K562 (cell line): ENCODE data around the gene PLXNA2. TPM values are rescaled to one million over a fixed set of nuclear protein-coding genes. Genes with fewer than 3 reads are reported as not detected.

Experiments used
- ARID2 ChIP-seq: fragments of 450-650 bp; IDR thresholded peaks from 2 replicates; pipeline ENCODE4 v1.6.1; 2017; ENCODE audit warnings: antibody characterized with exemption, mild to moderate bottlenecking
- ELF1 ChIP-seq: fragments of 200-800 bp; sonication (Bioruptor generic); IDR thresholded peaks from 2 replicates; pipeline ENCODE4 v1.6.1; 2016; ENCODE audit warnings: missing genetic modification characterization, missing compliant biosample characterization
- HMG20A ChIP-seq: fragments of 450-650 bp; formaldehyde crosslinking; conservative IDR thresholded peaks from 2 replicates; pipeline ENCODE4 v1.4.0; 2020; ENCODE audit warnings: mild to moderate bottlenecking, mixed read lengths
- HSF4 ChIP-seq: fragments of 250-450 bp; sonication (Bioruptor Pico); IDR thresholded peaks from 2 replicates; pipeline ENCODE4 v2.1.2; 2022; ENCODE audit warnings: mild to moderate bottlenecking, moderate library complexity, borderline replicate concordance
- KLF6 ChIP-seq: fragments of 250-450 bp; sonication (Bioruptor Pico); IDR thresholded peaks from 2 replicates; pipeline ENCODE4 v1.4.0; 2020; ENCODE audit warnings: mild to moderate bottlenecking, moderate library complexity, borderline replicate concordance
- MEF2A ChIP-seq: IDR thresholded peaks from 2 replicates; pipeline ENCODE4 v1.6.1; 2011; ENCODE audit warnings: low read depth, mild to moderate bottlenecking, low read length, moderate library complexity; ENCODE audit not compliant: control insufficient read depth
- NFIC ChIP-seq: fragments of 450-650 bp; IDR thresholded peaks from 2 replicates; pipeline ENCODE4 v1.6.1; 2017; ENCODE audit warnings: mild to moderate bottlenecking, inconsistent platforms
- NR2C1 ChIP-seq, 2 experiments: fragments of 450-650 bp; IDR thresholded peaks; 2 replicates each; pipeline ENCODE4 v1.6.1; 2017; ENCODE audit warnings: mild to moderate bottlenecking in 2 of 2, antibody characterized with exemption in 1 of 2, inconsistent platforms in 1 of 2, missing compliant biosample characterization in 1 of 2, missing genetic modification characterization in 1 of 2
- PHF8 ChIP-seq: fragments of 200-600 bp; sonication (generic); IDR thresholded peaks from 2 replicates; pipeline ENCODE4 v1.6.1; 2012; ENCODE audit warnings: mixed run types, mild to moderate bottlenecking, inconsistent platforms, low read length, moderate library complexity, borderline replicate concordance
- RAD21 ChIP-seq, 2 experiments: fragments of 250-450 bp in 1 of 2; fragments of 450-650 bp in 1 of 2; sonication (Bioruptor Pico) in 1 of 2; formaldehyde crosslinking in 1 of 2; IDR thresholded peaks in 1 of 2; conservative IDR thresholded peaks in 1 of 2; 2 replicates each; pipeline versions ENCODE4 v1.4.0 to v1.8.0; 2020 to 2022; ENCODE audit warnings: mild to moderate bottlenecking in 2 of 2, moderate library complexity in 1 of 2
- RBM34 ChIP-seq: fragments of 200-400 bp; formaldehyde crosslinking; IDR thresholded peaks from 2 replicates; pipeline ENCODE4 v1.6.1; 2018; ENCODE audit warnings: low read length, borderline replicate concordance; ENCODE audit not compliant: insufficient read depth
- SMAD4 ChIP-seq: fragments of 250-450 bp; sonication (Bioruptor Pico); conservative IDR thresholded peaks from 2 replicates; pipeline ENCODE4 v1.8.0; 2021; ENCODE audit warnings: inconsistent platforms, mild to moderate bottlenecking, moderate library complexity
- TARDBP ChIP-seq: fragments of 450-650 bp; IDR thresholded peaks from 2 replicates; pipeline ENCODE4 v1.6.1; 2016
- YY1 ChIP-seq, 3 experiments: IDR thresholded peaks; 2 replicates each; pipeline ENCODE4 v1.6.1; 2011; ENCODE audit warnings: low read length in 2 of 3, mild to moderate bottlenecking in 2 of 3, moderate library complexity in 2 of 3, borderline replicate concordance in 1 of 3, control low read depth in 1 of 3, low read depth in 1 of 3; ENCODE audit not compliant: insufficient read depth in 3 of 3, insufficient replicate concordance in 2 of 3, control insufficient read depth in 1 of 3, insufficient read length in 1 of 3; ENCODE audit errors: extremely low read depth in 1 of 3
- ZEB2 ChIP-seq: fragments of 450-650 bp; IDR thresholded peaks from 2 replicates; pipeline ENCODE4 v1.6.1; 2016
- polyA plus RNA-seq, 8 experiments: library from polyadenylated mRNA; depleted of rRNA in 4 of 8; stranded (reverse) in 5 of 8; unstranded in 3 of 8; fragments of >200 nt; fragmentation: Nextera tagmentation in 2 of 8; fragmentation: Illumina TruSeq in 1 of 8; extraction: Ambion mirVana in 2 of 8; extraction: Trizol in 1 of 8; gene quantifications; 2 replicates each; pipeline versions ENCODE4 v1.2.1 to v1.2.3, GENCODE V29; 2011 to 2014; ENCODE audit warnings: inconsistent platforms in 1 of 8, missing spikeins in 1 of 8
- total RNA-seq, 7 experiments: library from RNA; depleted of rRNA in 6 of 7; stranded (reverse); fragments of >200 nt in 6 of 7; fragmentation: Illumina TruSeq in 2 of 7; extraction: Trizol in 2 of 7; gene quantifications; 2 replicates each; pipeline versions ENCODE4 v1.2.1 to v1.2.3, GENCODE V29; 2011 to 2021; ENCODE audit warnings: low replicate concordance in 1 of 7
- TF ChIP-seq, protein P1 (sequence below), 3 experiments: IDR thresholded peaks in 2 of 3; conservative IDR thresholded peaks in 1 of 3; 2 replicates each; pipeline ENCODE4 v1.5.1; 2011 to 2012; ENCODE audit warnings: low read length in 3 of 3, mild to moderate bottlenecking in 3 of 3, control low read depth in 2 of 3, improper control_type of control experiment in 1 of 3, inconsistent platforms in 1 of 3, low read depth in 1 of 3, mixed read lengths in 1 of 3, moderate library complexity in 1 of 3; ENCODE audit not compliant: insufficient read depth in 2 of 3
- TF ChIP-seq, protein P2 (sequence below): fragments of 450-650 bp; formaldehyde crosslinking; conservative IDR thresholded peaks from 2 replicates; pipeline ENCODE4 v1.4.0; 2022; ENCODE audit warnings: mild to moderate bottlenecking, missing genetic modification characterization
- TF ChIP-seq, protein P3 (sequence below): fragments of 450-650 bp; conservative IDR thresholded peaks from 2 replicates; pipeline ENCODE4 v1.6.1; 2016; ENCODE audit warnings: missing genetic modification characterization, low read depth, mild to moderate bottlenecking, control low read depth, missing compliant biosample characterization
- TF ChIP-seq, protein P4 (sequence below): fragments of 250-450 bp; sonication (Bioruptor Pico); IDR thresholded peaks from 2 replicates; pipeline ENCODE4 v1.6.1; 2021; ENCODE audit warnings: mild to moderate bottlenecking
- TF ChIP-seq, protein P5 (sequence below): IDR thresholded peaks from 2 replicates; pipeline ENCODE4 v1.6.1; 2012; ENCODE audit warnings: low read depth, low read length, improper control_type of control experiment, borderline replicate concordance

Gene PLXNA2
- total and polyA plus RNA-seq, 9 of the 15 experiments (the other 6 are each of a cell fraction or from before 2014, with no cell fraction given), result 0.01 to 1.3 (median 0.32) TPM

DNA sequence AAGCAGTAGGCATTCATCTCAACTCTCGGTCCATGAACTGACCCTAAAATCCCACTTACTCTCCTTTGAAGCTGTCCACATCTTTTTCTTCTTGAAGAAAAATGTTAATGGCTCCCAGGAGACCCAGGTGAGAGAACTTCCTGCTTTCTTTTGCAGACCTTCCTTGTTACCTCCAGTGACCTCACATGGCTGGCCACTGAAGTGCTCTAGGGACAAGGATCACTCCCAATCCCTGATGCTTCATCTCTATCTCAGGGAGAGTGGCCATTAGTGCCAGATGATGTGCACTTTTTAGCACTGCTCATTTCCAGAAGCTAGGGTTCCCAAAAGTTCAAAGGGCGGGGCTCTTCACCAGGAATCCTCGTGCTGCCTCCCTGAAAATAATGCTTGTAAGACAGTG is 16.2 kb downstream of the PLXNA2 start (continued):
- TF ChIP-seq, protein P1, sequence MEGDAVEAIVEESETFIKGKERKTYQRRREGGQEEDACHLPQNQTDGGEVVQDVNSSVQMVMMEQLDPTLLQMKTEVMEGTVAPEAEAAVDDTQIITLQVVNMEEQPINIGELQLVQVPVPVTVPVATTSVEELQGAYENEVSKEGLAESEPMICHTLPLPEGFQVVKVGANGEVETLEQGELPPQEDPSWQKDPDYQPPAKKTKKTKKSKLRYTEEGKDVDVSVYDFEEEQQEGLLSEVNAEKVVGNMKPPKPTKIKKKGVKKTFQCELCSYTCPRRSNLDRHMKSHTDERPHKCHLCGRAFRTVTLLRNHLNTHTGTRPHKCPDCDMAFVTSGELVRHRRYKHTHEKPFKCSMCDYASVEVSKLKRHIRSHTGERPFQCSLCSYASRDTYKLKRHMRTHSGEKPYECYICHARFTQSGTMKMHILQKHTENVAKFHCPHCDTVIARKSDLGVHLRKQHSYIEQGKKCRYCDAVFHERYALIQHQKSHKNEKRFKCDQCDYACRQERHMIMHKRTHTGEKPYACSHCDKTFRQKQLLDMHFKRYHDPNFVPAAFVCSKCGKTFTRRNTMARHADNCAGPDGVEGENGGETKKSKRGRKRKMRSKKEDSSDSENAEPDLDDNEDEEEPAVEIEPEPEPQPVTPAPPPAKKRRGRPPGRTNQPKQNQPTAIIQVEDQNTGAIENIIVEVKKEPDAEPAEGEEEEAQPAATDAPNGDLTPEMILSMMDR (IDR thresholded peaks at IDR 0.05 in 2 of 3, conservative IDR thresholded peaks at IDR 0.05 in 1 of 3; ENCODE audit: insufficient read depth in 2 of 3, low read depth in 1 of 3, low read length in 3 of 3), result peak in 1 of 3 experiments; percentile 25; a peak in 2 of 6 replicates
- TF ChIP-seq HSF4 (CRISPR knock-in tag) (no peak), TARDBP (no peak), YY1 (IDR thresholded peaks at IDR 0.05; ENCODE audit: borderline replicate concordance in 1 of 3, control insufficient read depth in 1 of 3, extremely low read depth in 1 of 3, insufficient read depth in 3 of 3, insufficient read length in 1 of 3, insufficient replicate concordance in 2 of 3, low read depth in 1 of 3, low read length in 2 of 3) (peak in 1 of 3 experiments; percentile 17), NFIC (no peak), ZEB2 (0 out of 2 replicates have a peak, but pooled peaks have one; percentile 16), RAD21 (CRISPR knock-in tag; conservative IDR thresholded peaks at IDR 0.05 in 1 of 2, IDR thresholded peaks at IDR 0.05 in 1 of 2) (peak in 1 of 2 experiments; percentile 39; a peak in 2 of 4 replicates), ELF1 (tag) (no peak), ARID2 (no peak), KLF6 (no peak), HMG20A (CRISPR knock-in tag) (no peak), NR2C1 (IDR thresholded peaks at IDR 0.05) (0 out of 2 replicates have a peak, but pooled peaks have one; percentile 29), NR2C1 (tag; IDR thresholded peaks at IDR 0.05) (no peak), PHF8 (no peak), SMAD4 (no peak), RBM34 (no peak), MEF2A (no peak)
- TF ChIP-seq, protein P2, sequence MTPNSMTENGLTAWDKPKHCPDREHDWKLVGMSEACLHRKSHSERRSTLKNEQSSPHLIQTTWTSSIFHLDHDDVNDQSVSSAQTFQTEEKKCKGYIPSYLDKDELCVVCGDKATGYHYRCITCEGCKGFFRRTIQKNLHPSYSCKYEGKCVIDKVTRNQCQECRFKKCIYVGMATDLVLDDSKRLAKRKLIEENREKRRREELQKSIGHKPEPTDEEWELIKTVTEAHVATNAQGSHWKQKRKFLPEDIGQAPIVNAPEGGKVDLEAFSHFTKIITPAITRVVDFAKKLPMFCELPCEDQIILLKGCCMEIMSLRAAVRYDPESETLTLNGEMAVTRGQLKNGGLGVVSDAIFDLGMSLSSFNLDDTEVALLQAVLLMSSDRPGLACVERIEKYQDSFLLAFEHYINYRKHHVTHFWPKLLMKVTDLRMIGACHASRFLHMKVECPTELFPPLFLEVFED (CRISPR knock-in tag), result no peak
- TF ChIP-seq, protein P3, sequence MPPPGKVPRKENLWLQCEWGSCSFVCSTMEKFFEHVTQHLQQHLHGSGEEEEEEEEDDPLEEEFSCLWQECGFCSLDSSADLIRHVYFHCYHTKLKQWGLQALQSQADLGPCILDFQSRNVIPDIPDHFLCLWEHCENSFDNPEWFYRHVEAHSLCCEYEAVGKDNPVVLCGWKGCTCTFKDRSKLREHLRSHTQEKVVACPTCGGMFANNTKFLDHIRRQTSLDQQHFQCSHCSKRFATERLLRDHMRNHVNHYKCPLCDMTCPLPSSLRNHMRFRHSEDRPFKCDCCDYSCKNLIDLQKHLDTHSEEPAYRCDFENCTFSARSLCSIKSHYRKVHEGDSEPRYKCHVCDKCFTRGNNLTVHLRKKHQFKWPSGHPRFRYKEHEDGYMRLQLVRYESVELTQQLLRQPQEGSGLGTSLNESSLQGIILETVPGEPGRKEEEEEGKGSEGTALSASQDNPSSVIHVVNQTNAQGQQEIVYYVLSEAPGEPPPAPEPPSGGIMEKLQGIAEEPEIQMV, result no peak
- TF ChIP-seq, protein P4, sequence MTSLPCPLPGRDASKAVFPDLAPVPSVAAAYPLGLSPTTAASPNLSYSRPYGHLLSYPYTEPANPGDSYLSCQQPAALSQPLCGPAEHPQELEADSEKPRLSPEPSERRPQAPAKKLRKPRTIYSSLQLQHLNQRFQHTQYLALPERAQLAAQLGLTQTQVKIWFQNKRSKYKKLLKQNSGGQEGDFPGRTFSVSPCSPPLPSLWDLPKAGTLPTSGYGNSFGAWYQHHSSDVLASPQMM (CRISPR knock-in tag), result no peak
- TF ChIP-seq, protein P5, sequence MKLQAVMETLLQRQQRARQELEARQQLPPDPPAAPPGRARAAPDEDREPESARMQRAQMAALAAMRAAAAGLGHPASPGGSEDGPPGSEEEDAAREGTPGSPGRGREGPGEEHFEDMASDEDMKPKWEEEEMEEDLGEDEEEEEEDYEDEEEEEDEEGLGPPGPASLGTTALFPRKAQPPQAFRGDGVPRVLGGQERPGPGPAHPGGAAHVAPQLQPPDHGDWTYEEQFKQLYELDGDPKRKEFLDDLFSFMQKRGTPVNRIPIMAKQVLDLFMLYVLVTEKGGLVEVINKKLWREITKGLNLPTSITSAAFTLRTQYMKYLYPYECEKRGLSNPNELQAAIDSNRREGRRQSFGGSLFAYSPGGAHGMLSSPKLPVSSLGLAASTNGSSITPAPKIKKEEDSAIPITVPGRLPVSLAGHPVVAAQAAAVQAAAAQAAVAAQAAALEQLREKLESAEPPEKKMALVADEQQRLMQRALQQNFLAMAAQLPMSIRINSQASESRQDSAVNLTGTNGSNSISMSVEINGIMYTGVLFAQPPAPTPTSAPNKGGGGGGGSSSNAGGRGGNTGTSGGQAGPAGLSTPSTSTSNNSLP, result no peak
